Thoracic aorta (tissue), 2 donors: Measurements from ENCODE around the gene THAP11. TPM values are rescaled to one million over a fixed set of nuclear protein-coding genes. Genes with fewer than 3 reads are reported as not detected.
A peak's percentile ranks its signal among the peaks of the same experiment; 100 is the strongest.

Experiments
- ATAC-seq: fragments of 150-250 bp; one replicate; pipeline ENCODE4 v1.8.0; 2017; ENCODE audit warnings: low read depth; ENCODE audit not compliant: insufficient number of reproducible peaks, low FRiP score
- DNase-seq: peaks from one replicate; pipeline ENCODE4 v3.0.0-alpha.2; 2020; ENCODE audit warnings: low spot score
- H3K27ac ChIP-seq, 2 donors: fragments of 200-600 bp; sonication (generic); 1 replicate in 1 of 2; 2 replicates in 1 of 2; pipeline ENCODE4 v1.5.1; 2016; ENCODE audit warnings: mild to moderate bottlenecking in 2 of 2, moderate library complexity in 2 of 2
- H3K27me3 ChIP-seq: fragments of 200-600 bp; sonication (generic); replicated peaks from 2 replicates; pipeline ENCODE4 v1.6.0; 2016; ENCODE audit warnings: mild to moderate bottlenecking; ENCODE audit not compliant: insufficient read depth
- H3K36me3 ChIP-seq: fragments of 200-600 bp; sonication (generic); one replicate; pipeline ENCODE4 v1.5.1; 2016
- H3K4me1 ChIP-seq, 2 donors: fragments of 200-600 bp; sonication (generic); 1 replicate in 1 of 2; 2 replicates in 1 of 2; pipeline versions ENCODE4 v1.5.1 to v1.6.0; 2016; ENCODE audit warnings: low read depth in 2 of 2, mild to moderate bottlenecking in 1 of 2; ENCODE audit not compliant: control insufficient read depth in 1 of 2
- H3K4me3 ChIP-seq: fragments of 200-600 bp; sonication (generic); 2 replicates; pipeline ENCODE4 v1.5.1; 2016; ENCODE audit warnings: mild to moderate bottlenecking
- H3K9me3 ChIP-seq: fragments of 200-600 bp; sonication (generic); 2 replicates; pipeline ENCODE4 v1.5.1; 2016
- total RNA-seq, 2 donors: library from RNA; depleted of rRNA; stranded (reverse); fragments of >200 nt; gene quantifications; one replicate each; pipeline versions ENCODE4 v1.1.0 to v1.2.3, GENCODE V29; 2016
- TF ChIP-seq, protein P1 (sequence below): fragments of 200-600 bp; sonication (generic); IDR thresholded peaks from one replicate; pipeline ENCODE4 v1.5.1; 2019; ENCODE audit warnings: antibody characterized with exemption

THAP11 gene
- total RNA-seq, 2 donors from 2014 or later: 67.5 to 74.7 TPM

DNA sequence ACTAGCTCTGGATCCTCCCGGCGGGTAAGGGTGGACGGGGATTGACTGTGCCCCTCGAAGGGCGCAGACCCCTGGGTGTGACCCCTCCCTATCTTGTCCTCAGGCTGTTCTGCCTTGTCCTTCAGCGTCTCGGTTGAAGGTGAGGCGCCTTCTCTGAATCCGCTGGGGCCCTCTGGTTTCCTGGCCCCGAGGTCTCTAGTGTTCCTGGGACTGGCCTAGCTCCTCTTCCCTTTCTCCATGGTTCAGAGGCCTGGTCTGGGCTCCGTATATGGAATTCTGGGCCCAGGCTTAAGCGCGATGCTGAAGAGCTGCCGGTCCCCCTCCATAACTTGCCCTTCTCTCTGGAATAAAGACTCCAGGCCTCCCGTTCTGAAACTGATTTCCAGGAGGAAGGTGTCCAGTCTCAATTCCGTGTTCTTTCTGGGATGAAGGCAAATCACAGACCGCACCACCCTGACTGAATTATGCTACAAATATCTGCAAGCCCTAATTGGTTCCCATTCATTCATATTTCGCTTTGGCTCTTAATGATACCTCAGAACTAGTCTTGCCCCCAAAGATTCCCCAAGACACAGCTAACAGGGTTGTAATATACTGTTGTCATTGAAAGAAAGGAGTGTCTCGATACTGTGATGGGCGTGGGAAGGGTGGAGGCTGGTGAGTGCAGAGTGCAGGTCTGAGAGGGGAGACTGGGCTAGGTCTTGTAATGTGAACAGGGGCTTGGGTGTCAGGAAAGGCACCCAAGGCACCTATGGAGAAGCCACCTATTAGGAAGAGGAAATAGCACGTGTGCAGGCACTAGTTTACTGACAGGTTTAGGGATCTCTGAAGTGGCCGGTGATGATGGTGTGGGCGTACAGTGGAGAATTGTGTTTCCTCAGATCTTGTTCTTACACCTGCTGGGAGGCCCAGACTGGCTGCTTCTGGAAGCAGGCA, 31.6 kb downstream of the THAP11 start:
- DNase-seq (no peak), ATAC-seq (no peak)
- H3K27ac ChIP-seq: peak overlapping the region; percentile 69 to 79
- no peaks in the 10 kb centered on the region for H3K9me3 ChIP-seq
- H3K4me3 ChIP-seq: peak overlapping the region; percentile 95
- H3K4me1 ChIP-seq: peaks cover 30 to 42% of the 10 kb centered on the region in 2 donors
- peaks cover 38% of the 10 kb centered on the region for H3K36me3 ChIP-seq
- TF ChIP-seq, protein P1, sequence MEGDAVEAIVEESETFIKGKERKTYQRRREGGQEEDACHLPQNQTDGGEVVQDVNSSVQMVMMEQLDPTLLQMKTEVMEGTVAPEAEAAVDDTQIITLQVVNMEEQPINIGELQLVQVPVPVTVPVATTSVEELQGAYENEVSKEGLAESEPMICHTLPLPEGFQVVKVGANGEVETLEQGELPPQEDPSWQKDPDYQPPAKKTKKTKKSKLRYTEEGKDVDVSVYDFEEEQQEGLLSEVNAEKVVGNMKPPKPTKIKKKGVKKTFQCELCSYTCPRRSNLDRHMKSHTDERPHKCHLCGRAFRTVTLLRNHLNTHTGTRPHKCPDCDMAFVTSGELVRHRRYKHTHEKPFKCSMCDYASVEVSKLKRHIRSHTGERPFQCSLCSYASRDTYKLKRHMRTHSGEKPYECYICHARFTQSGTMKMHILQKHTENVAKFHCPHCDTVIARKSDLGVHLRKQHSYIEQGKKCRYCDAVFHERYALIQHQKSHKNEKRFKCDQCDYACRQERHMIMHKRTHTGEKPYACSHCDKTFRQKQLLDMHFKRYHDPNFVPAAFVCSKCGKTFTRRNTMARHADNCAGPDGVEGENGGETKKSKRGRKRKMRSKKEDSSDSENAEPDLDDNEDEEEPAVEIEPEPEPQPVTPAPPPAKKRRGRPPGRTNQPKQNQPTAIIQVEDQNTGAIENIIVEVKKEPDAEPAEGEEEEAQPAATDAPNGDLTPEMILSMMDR: no peak
- no peaks in the 10 kb centered on the region for H3K27me3 ChIP-seq

DNA sequence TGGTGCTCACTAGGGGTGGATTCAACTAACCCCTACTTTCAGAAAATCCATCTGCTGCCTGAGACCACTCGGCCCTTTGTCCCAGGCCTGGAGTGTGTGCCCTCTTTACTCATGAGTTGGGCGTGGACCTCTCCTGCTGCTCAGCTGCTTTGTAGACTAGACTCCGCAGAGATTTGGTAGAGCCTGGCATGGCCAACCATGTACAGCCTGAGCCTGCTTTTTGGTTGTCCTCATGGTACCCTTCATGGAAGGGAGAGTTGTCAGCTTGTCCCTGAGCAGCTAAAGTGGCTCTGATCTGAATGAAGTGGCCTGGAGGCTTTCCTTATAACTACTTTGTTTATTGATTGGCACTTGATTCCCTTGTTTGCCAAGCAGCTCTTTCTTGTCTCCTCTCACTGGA, 32.3 kb downstream of the THAP11 start:
- Histone ChIP-seq H3K4me1 (peaks cover 25 to 35% of the 10 kb centered on the region in 2 donors), H3K36me3 (peaks cover 43% of the 10 kb centered on the region), H3K27ac (no peak overlapping the region), H3K9me3 (no peaks in the 10 kb centered on the region), H3K4me3 (peak overlapping the region; percentile 95), H3K27me3 (no peaks in the 10 kb centered on the region)
- TF ChIP-seq, protein P1: no peak
- no peak for DNase-seq
- ATAC-seq: no peak

DNA sequence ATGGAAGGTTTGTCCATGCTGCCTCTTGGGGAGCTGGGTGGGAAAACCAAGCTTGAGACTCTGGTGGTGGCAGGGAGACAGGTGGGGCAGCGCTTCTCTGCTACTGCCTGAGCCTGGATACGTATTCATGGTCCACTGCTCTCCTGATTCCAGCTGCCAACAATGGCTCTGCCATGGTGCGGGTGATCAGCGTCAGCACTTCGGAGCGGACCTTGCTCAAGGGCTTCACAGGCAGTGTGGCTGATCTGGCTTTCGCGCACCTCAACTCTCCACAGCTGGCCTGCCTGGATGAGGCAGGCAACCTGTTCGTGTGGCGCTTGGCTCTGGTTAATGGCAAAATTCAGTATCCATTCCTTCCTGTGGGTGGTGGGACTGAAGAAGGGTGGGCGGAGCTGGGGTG, 34.9 kb downstream of the THAP11 start:
- Histone ChIP-seq H3K4me3 (no peak overlapping the region), H3K27me3 (no peaks in the 10 kb centered on the region), H3K9me3 (no peaks in the 10 kb centered on the region), H3K27ac (no peak overlapping the region), H3K36me3 (peaks cover 59% of the 10 kb centered on the region), H3K4me1 (peaks cover 22 to 27% of the 10 kb centered on the region in 2 donors)
- TF ChIP-seq, protein P1: no peak
- ATAC-seq: no peak
- DNase-seq: no peak

DNA sequence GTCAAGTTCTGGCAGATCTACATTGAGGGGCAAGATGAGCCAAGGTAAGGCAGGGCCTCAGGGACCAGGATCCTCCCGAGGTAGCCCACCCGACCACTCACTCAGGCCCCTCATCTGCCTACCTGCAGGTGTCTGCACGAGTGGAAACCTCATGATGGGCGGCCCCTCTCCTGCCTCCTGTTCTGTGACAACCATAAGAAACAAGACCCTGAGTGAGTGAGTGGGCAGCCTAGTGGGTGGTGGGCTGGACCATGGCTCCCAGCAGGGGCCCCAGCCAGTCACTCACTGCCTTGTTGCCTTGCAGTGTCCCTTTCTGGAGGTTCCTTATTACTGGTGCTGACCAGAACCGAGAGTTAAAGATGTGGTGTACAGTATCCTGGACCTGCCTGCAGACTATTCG, 36.1 kb downstream of the THAP11 start:
- DNase-seq (no peak), ATAC-seq (no peak)
- no peak overlapping the region for H3K27ac ChIP-seq
- no peak overlapping the region for H3K4me3 ChIP-seq
- TF ChIP-seq, protein P1: no peak
- H3K36me3 ChIP-seq: peaks cover 68% of the 10 kb centered on the region
- H3K4me1 ChIP-seq: peaks cover 16 to 20% of the 10 kb centered on the region in 2 donors
- H3K9me3 ChIP-seq: no peaks in the 10 kb centered on the region
- H3K27me3 ChIP-seq: no peaks in the 10 kb centered on the region

DNA sequence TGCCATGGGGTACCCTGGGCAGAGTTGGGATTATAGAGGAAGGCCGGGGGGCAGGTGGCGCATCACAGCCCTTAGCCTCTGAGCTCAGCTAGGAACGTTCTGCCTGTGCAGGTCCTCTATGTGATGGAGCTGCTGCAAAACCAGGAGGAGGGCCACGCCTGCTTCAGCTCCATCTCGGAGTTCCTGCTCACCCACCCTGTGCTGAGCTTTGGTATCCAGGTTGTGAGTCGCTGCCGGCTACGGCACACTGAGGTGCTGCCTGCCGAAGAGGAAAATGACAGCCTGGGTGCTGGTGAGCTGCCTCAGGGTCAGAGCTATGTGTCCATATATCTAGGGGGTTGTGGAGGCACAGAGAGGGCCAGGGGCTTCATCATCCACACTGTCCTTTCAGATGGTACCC, 36.7 kb downstream of the THAP11 start:
- no peak for DNase-seq
- ATAC-seq: no peak
- no peak overlapping the region for H3K27ac ChIP-seq
- no peak overlapping the region for H3K4me3 ChIP-seq
- no peaks in the 10 kb centered on the region for H3K27me3 ChIP-seq
- H3K4me1 ChIP-seq: peaks cover 14 to 21% of the 10 kb centered on the region in 2 donors
- TF ChIP-seq, protein P1: no peak
- peaks cover 68% of the 10 kb centered on the region for H3K36me3 ChIP-seq
- no peaks in the 10 kb centered on the region for H3K9me3 ChIP-seq
